ENCODE measurements around the gene PGM2L1.
"Not testable (repeated sequence)": the region's sequence is repeated elsewhere in the genome, so short reads cannot be mapped to it uniquely, and the experiment has no call there.

PGM2L1 gene

GRCh38 chr11:74398244-74399159 is at the start of gene PGM2L1:
Gene PGM2L1, minus strand, starts transcription at chr11:74398433. Its CDS starts 272 bp downstream, at chr11:74398161.
- in situ Hi-C loops (cut with HindIII; ENCODE audit: low sequenced_read_pairs), result no loop called here

GRCh38 chr11:74447720-74448119 is 49.5 kb upstream of the PGM2L1 start:
- in situ Hi-C loops (cut with HindIII; ENCODE audit: low sequenced_read_pairs), result no loop called here

- in situ Hi-C loops (cut with HindIII; ENCODE audit: low sequenced_read_pairs), result no loop called here
Observed at GRCh38 chr11:74446532-74446938, 48.3 kb upstream of the PGM2L1 start.

- in situ Hi-C loops (cut with HindIII; ENCODE audit: low sequenced_read_pairs), result no loop called here
Observed at GRCh38 chr11:74444173-74444826, 46.1 kb upstream of the PGM2L1 start.

- in situ Hi-C loops (cut with HindIII; ENCODE audit: low sequenced_read_pairs), result no loop called here
Observed at GRCh38 chr11:74443071-74443864, 45.0 kb upstream of the PGM2L1 start.

- in situ Hi-C loops (cut with HindIII; ENCODE audit: low sequenced_read_pairs), result no loop called here
Observed at GRCh38 chr11:74442636-74443035, 44.4 kb upstream of the PGM2L1 start.

GRCh38 chr11:74438681-74439080 is 40.4 kb upstream of the PGM2L1 start:
- in situ Hi-C loops (cut with HindIII; ENCODE audit: low sequenced_read_pairs), result no loop called here

- in situ Hi-C loops (cut with HindIII; ENCODE audit: low sequenced_read_pairs), result no loop called here
Observed at GRCh38 chr11:74437441-74438042, 39.3 kb upstream of the PGM2L1 start.

GRCh38 chr11:74434528-74434927 is 36.3 kb upstream of the PGM2L1 start:
- in situ Hi-C loops (cut with HindIII; ENCODE audit: low sequenced_read_pairs), result no loop called here

GRCh38 chr11:74429205-74429604 is 31.0 kb upstream of the PGM2L1 start:
- in situ Hi-C loops (cut with HindIII; ENCODE audit: low sequenced_read_pairs), result no loop called here

- in situ Hi-C loops (cut with HindIII; ENCODE audit: low sequenced_read_pairs), result no loop called here
Observed at GRCh38 chr11:74427384-74427886, 29.2 kb upstream of the PGM2L1 start.

GRCh38 chr11:74425100-74425499 is 26.9 kb upstream of the PGM2L1 start:
- in situ Hi-C loops (cut with HindIII; ENCODE audit: low sequenced_read_pairs), result no loop called here

GRCh38 chr11:74418509-74418895 is 20.3 kb upstream of the PGM2L1 start:
- in situ Hi-C loops (cut with HindIII; ENCODE audit: low sequenced_read_pairs), result no loop called here

GRCh38 chr11:74417860-74418508 is 19.8 kb upstream of the PGM2L1 start:
- in situ Hi-C loops (cut with HindIII; ENCODE audit: low sequenced_read_pairs), result no loop called here

- in situ Hi-C loops (cut with HindIII; ENCODE audit: low sequenced_read_pairs), result no loop called here
Observed at GRCh38 chr11:74417379-74417804, 19.2 kb upstream of the PGM2L1 start.

GRCh38 chr11:74416974-74417373 is 18.7 kb upstream of the PGM2L1 start:
- in situ Hi-C loops (cut with HindIII; ENCODE audit: low sequenced_read_pairs), result not testable (repeated sequence)

- in situ Hi-C loops (cut with HindIII; ENCODE audit: low sequenced_read_pairs), result no loop called here
Observed at GRCh38 chr11:74412733-74413359, 14.6 kb upstream of the PGM2L1 start.

- in situ Hi-C loops (cut with HindIII; ENCODE audit: low sequenced_read_pairs), result no loop called here
Observed at GRCh38 chr11:74412321-74412720, 14.1 kb upstream of the PGM2L1 start.

- in situ Hi-C loops (cut with HindIII; ENCODE audit: low sequenced_read_pairs), result no loop called here
Observed at GRCh38 chr11:74409633-74410032, 11.4 kb upstream of the PGM2L1 start.
